Ovary (tissue), 3 donors: Measurements from ENCODE around the gene DGKG.

Experiments
- CTCF ChIP-seq, 3 donors: fragments of 450-650 bp in 2 of 3; fragments of 200-600 bp in 1 of 3; IDR thresholded peaks; one replicate each; pipeline versions ENCODE4 v1.5.1 to v1.8.0; 2016 to 2022; ENCODE audit warnings: antibody characterized with exemption in 3 of 3, mild to moderate bottlenecking in 1 of 3
- EP300 ChIP-seq: sonication (generic); formaldehyde crosslinking; IDR thresholded peaks from one replicate; pipeline ENCODE4 v1.6.1; 2017; ENCODE audit warnings: antibody characterized with exemption
- POLR2A ChIP-seq: fragments of 450-650 bp; IDR thresholded peaks from one replicate; pipeline ENCODE4 v1.6.1; 2017; ENCODE audit warnings: antibody characterized with exemption, mild to moderate bottlenecking, moderate library complexity
- donor health status: DM: no; HTN: no; CAD: no.

- TF ChIP-seq POLR2A (no peak), CTCF (IDR thresholded peaks at IDR 0.05) (no peak), EP300 (no peak)
These were observed 207.4 kb downstream of the DGKG start for GRCh38 chr3:186154641-186155040.
